ENCODE measurements around the gene PIP4K2A.

GRCh38 chr10:22722626-22723169, 8.3 kb upstream of the PIP4K2A start:
- no peak for TF ChIP-seq CTCF (IDR thresholded peaks at IDR 0.05)
- no peak for TF ChIP-seq POLR2A (IDR thresholded peaks at IDR 0.05)
